T47D (cell line): Measurements from ENCODE around the gene TRPM4.

Experiments used
- DNase-seq, 2 experiments: peaks; one replicate each; pipeline versions ENCODE4 v3.0.0 to v3.0.0-alpha.2; 2011 to 2012; ENCODE audit warnings: low read depth in 1 of 2, low spot score in 1 of 2
- JUND ChIP-seq: IDR thresholded peaks from 2 replicates; pipeline ENCODE4 v1.6.1; 2012; ENCODE audit warnings: low read depth
- in situ Hi-C: cut with HindIII; loops from 2 replicates; pipeline ENCODE4 v1.10.0; 2016; ENCODE audit warnings: low sequenced_read_pairs, low pct_unique_long_range_greater_than_20kb

The TRPM4 gene

DNA sequence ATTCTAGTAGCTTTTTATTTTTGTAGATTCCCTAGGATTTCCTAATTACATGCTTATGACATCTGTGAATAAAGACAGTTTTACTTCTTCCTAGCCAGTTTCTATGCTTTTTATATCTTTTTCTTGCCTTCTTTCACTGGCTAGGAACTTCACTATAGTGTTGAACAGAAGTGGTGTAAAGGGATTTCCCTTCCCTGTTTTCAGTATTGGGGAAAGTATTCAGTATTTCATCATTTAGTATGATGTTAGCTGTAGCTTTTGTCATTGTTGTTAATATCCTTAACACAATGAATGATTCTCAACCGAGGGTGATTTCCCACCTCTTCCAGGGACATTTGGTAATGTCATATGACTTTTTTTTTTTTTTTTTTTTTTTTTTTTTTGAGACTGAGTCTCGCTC, 90.1 kb downstream of the TRPM4 start:
- in situ Hi-C loops, result no loop called here
- no peak for DNase-seq
- TF ChIP-seq JUND, result no peak

DNA sequence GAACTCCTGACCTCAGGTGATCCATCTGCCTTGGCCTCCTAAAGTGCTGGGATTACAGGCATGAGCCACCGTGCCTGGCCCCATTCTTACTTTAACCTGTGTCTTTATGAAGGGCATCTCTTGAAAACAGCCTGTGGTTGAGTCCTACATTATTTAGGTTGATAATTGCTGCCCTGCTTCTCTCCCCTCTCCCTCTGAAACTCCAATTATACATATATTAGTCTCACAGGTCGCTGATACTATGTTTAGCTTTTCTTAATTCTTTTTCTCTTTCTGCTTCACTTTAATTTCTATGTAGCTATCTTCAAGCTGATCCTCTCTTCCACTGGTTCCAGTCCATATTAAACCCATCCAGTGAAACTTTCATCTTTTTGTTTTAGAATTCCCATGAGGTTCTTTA, 92.3 kb downstream of the TRPM4 start:
- TF ChIP-seq JUND, result no peak
- DNase-seq, result no peak
- in situ Hi-C loops, result no loop called here

DNA sequence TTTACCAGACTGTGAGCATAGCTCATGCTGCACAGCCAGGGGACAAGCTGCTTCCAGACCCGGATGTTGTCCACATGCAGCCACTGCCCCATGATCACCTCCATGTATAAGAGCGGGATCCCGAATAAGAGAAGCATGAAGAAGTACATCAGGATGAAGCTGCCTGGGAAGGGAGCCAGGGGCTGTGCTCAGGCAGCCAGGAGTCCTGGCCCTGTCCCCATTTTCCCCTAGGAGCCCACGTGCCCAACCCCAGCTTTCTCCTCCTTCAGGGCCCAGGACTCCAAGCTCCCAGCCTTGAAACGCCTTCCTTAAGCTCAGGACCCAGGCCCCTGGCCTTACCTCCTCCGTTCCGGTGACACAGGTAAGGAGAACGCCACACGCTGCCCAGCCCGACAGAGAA, 98.1 kb downstream of the TRPM4 start:
- DNase-seq, result no peak
- no peak for TF ChIP-seq JUND
- in situ Hi-C loops, result no loop called here

DNA sequence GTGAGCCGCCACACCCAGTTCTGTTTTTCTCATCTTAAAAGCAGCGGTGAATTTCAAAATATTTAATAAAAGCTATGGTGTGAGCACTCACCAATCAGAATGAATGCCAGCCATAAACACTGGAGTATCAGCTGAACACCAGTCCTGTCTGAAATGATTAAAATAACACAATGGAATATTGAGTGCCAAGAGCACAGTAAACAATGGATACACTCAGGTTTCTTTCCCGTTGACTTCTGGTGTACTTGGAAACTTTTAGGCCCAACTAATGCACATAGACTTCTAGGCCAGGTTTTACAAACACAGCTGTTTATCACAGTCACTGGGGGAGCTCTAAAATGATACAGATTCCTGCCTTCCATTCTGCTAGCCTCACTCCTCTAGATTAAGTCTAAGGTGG, 99.1 kb downstream of the TRPM4 start:
- TF ChIP-seq JUND, result no peak
- in situ Hi-C loops, result no loop called here
- DNase-seq, result no peak
